Measurements from ENCODE around the gene OTOGL.
"Not testable (repeated sequence)": the region's sequence is repeated elsewhere in the genome, so short reads cannot be mapped to it uniquely, and the experiment has no call there.

OTOGL gene

DNA sequence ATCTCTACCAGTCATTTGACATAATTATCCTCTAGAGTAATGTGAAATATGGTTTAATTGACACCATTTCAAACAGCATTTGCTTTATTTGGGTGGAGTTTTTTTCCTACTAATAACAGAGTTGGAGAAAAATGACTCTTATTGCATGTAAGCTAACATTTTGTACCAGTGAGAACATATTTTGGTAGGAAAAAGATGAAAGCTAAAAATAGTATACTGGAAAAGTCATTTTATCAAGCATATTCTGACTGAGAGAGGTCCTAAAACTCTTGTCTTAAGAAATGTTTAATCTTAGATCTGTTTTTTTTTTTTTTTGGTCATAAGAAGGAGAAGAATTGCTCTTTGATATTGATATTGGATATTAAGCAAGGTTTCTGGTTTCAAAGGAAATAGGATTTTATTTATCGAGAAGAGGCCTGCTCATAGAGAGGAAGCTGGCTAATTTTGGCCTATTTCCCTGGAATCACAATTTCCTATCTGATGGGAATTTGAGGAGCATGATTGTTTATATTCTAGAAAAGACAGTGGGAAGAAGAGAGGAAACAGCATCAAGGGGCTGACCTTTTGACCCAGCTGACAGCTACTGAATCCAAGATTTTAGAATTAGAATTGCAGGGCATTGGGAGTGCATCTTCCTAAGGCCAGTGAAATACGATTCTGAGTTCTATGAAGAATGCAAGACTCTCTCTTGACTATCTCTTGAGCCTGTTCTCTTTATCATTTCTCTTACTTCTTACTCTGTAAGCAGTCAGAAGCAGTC is 19.4 kb downstream of the OTOGL start:
- intact Hi-C loops (cut with DNase I), result no loop called here
- no peak for DNase-seq

DNA sequence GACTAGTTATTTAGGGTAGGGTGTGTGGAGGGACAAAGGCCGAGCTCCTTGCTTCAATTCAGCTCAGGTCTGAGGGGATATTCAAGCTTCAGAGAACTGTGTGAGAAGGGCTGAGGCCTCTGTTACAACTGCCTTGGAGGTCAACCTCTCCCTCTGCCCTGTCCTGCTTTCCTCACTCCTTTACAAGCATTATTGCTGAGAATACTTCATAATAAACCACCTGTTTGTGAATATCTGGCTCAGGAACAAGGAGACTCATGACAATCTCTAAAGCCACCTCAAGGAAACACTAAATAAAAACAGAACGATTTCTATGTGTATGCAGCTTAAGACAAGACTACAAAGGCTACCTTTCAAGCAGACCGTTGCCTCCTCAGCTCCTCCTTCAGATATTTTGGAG is 21.7 kb downstream of the OTOGL start:
- intact Hi-C loops (cut with DNase I), result no loop called here
- DNase-seq, result no peak

DNA sequence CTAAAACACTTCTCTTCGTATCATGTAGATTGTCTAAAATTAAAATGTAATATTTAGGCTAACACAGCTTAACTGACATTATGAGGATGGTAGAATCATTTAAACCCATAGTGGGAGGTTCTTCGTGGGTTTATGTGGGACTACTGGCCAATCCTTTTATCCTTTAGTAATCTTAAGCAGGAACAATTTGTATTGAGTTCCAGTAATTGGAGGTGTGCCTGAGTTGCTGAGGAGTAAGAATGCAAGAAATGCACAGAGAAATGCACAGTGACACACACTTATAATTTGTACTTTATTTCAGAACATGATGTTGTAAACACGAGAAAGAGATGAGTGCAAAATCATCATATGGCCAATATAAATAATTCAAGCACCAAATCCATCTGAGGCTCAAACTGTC is 22.3 kb downstream of the OTOGL start:
- DNase-seq, result no peak
- intact Hi-C loops (cut with DNase I), result no loop called here

DNA sequence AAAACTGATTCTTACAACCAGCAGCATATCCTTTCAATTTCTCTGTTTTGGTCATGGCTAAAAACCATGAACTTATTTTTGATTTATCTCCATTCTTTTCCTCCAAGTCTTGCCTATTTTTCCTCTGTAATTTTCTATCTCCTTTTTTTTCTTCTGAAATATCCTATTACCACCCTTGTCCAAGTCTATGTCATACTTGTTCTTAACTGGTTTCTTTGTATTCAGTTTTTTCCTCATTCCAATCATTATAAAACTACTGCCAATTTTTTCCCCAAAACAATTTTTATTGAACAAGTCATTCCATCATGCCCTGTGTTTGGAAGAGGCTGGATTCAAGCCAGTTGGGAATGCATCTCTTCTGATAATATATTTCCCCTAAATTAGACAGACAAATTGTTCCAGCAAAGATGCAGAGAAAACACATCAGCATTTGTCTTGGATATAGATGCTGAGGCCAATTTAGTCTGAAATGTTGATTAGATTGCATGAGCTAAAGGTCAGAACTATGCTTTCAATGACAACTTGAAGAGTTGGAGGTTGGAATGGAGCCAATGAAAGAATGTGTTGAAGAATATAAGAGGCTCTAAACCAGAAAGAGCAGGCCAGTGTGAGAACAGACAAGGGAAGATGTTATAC is 30.7 kb downstream of the OTOGL start:
- intact Hi-C loops (cut with DNase I), result no loop called here
- no peak for DNase-seq

DNA sequence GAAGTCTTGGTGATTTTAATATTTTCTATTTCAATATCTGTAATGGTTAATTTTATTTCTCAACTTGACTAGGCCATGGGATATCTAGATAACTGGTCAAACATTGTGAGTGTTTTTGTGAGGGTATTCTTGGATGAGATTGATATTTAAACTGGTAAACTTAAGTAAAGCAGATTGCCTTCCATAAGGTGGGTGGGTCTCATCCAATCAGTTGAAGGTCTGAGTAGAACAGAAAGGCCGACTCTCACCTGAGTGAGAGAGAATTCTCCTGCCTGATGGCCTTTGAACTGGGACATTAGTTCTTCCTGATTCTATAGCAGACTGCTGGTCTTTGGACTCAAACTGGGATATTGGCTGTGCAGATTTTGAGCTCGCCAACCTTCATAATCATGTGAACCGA is 36.3 kb downstream of the OTOGL start:
- no peak for DNase-seq
- intact Hi-C loops (cut with DNase I), result no loop called here

DNA sequence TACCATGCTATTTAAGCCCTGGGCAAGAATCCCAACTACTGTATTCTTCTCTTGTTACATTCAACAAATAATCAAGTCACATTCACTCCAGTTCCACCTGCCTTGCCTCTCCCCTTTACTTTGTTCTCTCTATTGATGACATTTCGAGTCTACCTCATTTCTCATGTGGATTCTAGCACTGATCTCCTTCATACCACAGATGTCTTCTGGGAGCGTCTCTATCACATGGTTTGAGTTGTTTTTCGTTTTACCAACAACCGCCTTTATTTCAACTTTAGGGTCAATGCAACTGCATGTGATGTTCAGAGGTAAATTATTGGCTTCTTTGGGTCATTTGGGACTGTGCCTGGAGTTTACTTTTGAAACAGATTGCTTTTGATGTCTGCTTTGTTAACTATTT is 40.7 kb downstream of the OTOGL start:
- no peak for DNase-seq
- intact Hi-C loops (cut with DNase I), result no loop called here

DNA sequence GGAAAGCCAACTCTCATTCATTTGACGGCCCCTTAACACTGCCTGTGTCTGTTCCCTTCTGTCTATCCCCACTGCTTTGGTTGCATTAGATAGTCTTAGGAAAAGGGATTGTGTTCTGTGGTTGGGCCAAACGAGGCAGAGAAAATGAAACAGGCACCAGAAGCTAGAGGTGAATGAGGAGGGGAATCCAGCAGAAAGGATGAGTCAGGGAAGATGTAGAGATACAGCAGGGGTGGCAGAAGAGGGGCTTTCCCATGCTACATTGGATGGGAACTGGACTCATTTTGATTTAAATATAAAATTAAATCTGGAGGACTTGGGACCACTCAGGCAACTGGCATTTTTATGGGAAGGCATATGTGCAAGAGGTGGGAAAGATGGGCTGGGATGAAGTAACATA is 43.3 kb downstream of the OTOGL start:
- intact Hi-C loops (cut with DNase I), result no loop called here
- no peak for DNase-seq

DNA sequence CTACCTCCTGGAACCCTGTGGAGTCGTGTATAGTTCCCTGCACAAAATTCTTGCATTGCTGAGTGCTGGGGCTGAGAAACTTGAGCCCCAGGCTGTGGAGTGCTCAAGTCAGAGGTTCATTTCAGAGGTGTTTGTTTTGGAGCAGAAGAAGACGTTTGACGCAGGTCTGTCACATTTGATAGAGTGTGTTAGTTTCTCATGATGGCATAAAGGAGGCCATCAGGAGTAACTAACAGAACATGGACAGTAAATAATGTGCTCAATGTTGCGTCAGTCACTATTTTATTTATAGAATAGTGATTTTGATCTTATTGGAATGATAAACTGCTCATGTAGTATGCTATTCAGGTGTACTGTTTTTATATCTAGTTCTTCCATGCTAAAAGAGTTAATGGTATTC is 44.2 kb downstream of the OTOGL start:
- intact Hi-C loops (cut with DNase I), result no loop called here
- no peak for DNase-seq

DNA sequence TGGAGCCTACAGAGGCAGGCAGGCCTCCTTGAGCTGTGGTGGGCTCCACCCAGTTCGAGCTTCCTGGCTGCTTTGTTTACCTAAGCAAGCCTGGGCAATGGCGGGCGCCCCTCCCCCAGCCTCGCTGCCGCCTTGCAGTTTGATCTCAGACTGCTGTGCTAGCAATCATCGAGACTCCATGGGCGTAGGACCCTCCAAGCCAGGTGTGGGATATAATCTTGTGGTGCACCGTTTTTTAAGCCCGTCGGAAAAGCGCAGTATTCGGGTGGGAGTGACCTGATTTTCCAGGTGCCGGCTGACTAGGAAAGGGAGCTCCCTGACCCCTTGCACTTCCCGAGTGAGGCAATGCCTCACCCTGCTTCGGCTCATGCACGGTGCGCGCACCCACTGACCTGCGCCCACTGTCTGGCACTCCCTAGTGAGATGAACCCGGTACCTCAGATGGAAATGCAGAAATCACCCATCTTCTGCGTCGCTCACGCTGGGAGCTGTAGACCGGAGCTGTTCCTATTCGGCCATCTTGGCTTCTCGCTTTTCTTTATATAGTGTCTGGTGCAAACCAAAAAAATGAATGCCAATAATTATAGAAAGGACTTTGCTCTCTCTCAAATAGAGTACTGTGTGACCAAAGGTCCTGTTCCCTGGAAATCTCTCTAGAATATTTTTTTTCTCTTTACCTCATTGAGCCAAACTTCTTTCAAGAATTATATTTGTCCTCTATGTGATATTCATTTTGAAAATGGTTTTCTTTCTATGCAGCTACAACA is 50.4 kb downstream of the OTOGL start:
- intact Hi-C loops (cut with DNase I); DNase-seq: not testable (repeated sequence)

DNA sequence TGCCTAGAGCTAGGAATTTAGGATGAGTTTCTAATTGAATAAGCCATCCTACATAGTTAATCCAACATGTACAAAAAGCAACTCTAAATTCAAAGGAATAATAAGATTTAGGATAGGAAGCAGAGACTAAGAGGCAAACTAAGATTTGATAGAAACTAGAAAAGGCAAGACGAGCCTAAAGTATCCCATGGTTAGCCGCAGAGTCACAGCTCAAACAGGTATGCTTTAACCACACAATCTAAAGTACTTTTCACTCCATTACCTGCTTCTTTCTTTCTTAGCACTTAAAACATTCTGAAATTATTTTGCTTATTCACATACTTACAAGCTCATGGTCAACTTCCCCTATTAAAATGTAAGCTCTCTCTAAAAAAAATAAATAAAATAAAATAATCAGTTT is 51.8 kb downstream of the OTOGL start:
- DNase-seq, result no peak
- intact Hi-C loops (cut with DNase I), result no loop called here

DNA sequence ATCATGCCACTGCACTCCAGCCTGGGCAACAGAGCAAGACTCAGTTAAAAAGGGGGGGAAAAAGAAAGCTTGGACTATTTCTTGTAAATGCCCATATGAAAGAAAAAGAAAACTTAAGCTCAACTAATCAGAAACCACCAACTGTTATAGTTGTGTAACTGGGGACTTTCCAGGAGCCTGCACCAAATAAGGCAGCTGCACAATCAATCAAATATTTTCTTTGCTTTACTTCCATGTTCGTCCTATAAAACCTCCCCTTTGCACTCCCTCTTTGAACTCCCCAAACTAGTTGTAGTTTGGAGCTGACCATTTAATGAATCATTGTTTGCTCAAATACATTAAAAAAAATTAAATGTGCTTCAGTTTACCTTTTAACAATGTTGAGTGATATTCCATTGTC is 54.9 kb downstream of the OTOGL start:
- DNase-seq, result no peak
- intact Hi-C loops (cut with DNase I), result no loop called here

DNA sequence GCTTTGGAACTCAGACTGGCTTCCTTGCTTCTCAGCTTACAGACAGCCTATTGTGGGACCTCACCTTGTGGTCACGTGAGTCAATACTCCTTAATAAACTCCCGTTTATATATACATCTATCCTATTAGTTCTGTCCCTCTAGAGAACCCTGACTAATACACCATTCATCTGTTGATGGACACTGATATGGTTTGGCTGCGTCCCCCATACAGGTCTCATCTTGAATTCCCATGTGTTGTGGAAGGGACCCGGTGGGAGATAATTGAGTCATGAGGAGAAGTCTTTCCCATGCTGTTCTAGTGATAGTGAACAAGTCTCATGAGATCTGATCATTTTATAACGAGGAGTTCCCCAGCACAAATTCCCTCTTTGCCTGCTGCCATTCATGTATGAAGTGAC is 57.0 kb downstream of the OTOGL start:
- intact Hi-C loops (cut with DNase I), result no loop called here
- no peak for DNase-seq

DNA sequence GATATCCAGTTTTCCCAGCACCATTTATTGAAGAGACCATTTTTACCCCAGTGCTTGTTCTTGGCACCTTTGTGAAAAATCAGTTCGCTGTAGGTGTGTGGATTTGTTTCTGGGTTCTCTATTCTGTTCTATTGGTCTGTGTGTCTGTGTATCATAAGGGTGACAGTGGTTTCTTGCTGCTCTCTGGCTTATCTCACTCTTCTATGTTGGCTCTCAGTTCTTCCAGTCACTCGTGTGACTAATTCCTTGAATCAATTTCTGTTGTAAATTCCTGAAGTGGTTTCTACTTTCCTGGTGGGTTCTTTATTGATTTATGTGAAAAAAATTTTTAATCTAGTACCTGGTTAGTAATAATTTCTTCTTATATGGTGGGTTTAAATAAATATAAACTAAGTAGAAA is 58.3 kb downstream of the OTOGL start:
- intact Hi-C loops (cut with DNase I), result no loop called here
- DNase-seq, result no peak

DNA sequence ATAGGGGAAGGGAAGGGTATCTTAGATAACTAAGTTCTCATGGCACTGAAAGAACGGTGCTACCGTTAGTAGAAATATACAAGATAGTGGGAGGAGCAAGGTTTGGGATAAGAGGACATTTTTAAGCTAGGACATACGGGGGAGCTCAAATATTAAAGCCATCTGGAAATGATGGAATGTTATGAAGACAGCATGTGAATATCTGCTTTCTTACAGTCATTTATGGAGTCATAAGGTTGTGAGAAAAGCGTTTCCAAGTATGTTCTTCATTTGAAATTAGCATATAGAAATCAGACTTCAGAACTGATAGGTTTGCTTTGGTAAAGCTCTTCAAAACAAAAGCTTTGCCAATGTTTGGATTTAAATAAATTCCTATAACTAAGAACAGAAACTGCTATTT is 62.3 kb downstream of the OTOGL start:
- intact Hi-C loops (cut with DNase I), result no loop called here
- no peak for DNase-seq

DNA sequence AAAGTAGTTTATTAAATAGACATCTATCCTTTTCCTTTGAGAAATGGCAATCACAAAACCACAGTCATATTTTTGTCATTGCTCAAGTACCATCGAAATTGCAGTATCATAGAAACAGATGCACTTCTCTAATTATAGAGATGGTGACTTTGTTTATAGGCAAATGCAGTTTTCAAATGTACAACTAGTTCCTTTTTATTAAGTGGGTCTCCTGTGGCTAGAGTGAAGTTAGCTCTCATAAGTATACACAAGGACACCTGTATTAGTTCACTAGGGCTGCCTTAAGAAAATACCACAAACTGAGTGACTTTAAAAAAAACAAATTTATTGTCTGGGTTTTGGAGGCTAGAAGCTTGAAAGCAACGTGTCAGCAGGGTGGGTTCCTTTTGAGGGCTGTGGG is 62.8 kb downstream of the OTOGL start:
- no peak for DNase-seq
- intact Hi-C loops (cut with DNase I), result no loop called here

DNA sequence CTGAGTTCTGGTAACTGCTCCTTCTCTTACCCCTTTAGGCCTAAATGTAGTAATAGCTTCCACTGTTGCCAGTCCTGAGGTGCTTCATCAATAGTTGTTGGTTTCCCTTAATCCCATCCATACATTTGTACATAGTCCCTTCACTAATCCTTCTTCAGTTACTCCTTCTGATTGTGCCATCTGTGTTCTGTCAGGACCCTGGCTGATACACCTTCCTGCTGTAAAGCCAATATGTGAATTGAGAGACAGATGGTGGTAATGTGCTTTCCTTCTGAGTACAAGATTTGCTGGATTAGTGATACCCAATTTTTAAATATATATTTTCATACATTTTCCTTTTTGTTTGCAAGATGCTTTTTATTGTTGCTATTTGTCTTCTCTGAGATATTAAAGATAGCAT is 66.4 kb downstream of the OTOGL start:
- intact Hi-C loops (cut with DNase I), result no loop called here
- DNase-seq, result no peak

DNA sequence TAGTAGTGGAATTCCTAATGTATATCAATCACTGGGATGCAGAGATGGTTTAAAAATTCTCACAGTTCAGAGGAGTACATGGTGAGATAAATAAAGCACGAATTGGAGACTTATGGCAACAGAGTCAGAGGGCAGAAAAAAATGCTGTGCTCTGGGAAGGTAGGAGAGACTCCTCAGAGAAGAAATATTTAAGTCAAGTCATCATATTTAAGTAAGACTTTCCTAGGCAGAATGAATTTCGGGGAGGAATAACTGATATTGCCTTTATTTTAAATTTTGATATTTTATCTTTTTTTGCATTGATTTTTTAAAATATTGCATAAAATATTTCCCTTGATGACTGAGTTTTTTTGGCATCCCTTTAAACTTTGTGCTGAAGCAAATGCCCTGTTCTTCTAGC is 67.4 kb downstream of the OTOGL start:
- intact Hi-C loops (cut with DNase I), result no loop called here
- DNase-seq, result no peak

DNA sequence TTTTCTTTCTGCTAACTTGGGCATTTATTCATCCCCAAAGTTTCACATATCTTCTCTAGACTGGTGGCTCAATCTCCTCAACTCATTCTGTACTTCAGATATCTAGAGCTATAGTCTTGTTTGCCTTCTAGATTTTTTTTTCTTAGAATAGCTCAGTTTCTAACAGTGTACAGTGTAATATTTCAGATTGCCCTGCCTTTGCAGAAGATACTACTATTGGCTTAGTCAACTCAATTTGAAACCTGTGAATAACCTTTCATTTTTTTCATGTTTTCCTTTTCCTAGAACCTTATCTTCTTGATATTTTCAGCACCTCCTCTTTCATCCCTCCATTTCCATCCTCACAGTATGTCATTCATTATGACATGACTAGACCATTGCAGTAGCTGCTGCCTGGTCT is 69.6 kb downstream of the OTOGL start:
- intact Hi-C loops (cut with DNase I), result no loop called here
- DNase-seq, result no peak

DNA sequence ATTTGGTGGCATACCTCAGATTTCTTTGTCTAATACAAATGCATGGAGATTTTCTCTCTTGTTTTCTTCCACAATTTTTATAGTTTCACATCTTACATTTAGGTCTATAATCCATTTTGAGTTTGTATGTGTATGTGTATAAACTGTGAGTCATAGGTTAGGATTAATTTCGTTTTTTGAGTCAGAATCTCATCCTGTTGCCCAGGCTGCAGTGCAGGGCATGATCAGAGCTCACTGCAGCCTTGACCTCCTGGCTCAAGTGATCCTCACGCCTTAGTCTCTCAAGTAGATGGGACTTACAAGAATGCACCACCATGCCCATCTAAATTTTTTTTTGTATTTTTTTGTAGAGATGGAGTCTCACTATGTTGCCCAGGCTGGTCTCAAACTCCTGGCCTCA is 71.6 kb downstream of the OTOGL start:
- intact Hi-C loops (cut with DNase I), result no loop called here
- no peak for DNase-seq

DNA sequence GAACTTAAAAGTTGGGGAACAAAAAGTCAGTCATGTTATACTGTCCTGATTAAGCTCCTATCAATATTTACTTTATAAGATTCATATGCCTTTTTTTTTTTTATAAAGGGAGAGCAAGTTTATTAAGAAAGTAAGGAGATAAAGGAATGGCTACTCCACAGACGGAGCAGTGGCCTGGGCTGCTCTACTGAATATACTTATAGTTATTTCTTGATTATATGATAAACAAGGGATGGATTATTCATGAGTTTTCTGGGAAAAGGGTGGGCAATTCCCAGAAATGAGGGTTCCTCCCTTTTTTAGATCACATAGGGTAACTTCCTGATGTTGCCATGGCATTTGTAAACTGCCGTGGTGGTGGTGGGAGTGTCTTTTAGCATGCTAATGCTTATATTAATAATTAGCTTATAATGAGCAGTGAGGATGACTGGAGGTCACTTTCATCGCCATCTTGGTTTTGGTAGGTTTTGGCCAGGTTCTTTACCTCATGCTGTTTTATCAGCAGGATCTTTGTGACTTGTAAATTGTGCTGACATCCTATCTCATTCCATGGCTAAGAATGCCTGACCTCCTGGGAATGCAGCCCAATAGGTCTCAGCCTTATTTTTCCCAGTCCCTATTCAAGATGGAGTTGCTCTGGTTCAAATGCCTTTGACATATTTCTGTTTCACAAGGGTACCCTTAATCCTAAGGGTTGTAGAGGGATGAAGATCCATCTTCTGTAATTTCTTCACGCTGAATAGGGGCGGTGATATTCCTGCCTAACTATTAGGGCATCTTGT is 73.9 kb downstream of the OTOGL start:
- DNase-seq, result no peak
- intact Hi-C loops (cut with DNase I), result no loop called here
